Prostate gland (tissue), 2 donors: Measurements from ENCODE around the gene CTNNA3.

Source experiments
- CTCF ChIP-seq, 4 experiments: fragments of 200-600 bp in 2 of 4; fragments of 450-650 bp in 2 of 4; sonication (generic) in 2 of 4; IDR thresholded peaks; 1 replicate in 3 of 4; 2 replicates in 1 of 4; pipeline ENCODE4 v1.5.1; 2016 to 2019; ENCODE audit warnings: antibody characterized with exemption in 4 of 4, mild to moderate bottlenecking in 2 of 4, moderate library complexity in 2 of 4
- POLR2A ChIP-seq: fragments of 450-650 bp; IDR thresholded peaks from one replicate; pipeline ENCODE4 v1.6.1; 2016; ENCODE audit warnings: antibody characterized with exemption, mild to moderate bottlenecking
- POLR2AphosphoS5 ChIP-seq: sonication (generic); formaldehyde crosslinking; IDR thresholded peaks from one replicate; pipeline ENCODE4 v1.6.1; 2017; ENCODE audit warnings: antibody characterized with exemption

GRCh38 chr10:67669978-67670377, 26.0 kb downstream of the CTNNA3 start:
- TF ChIP-seq CTCF (IDR thresholded peaks at IDR 0.05) (no peak), POLR2A (no peak), POLR2AphosphoS5 (no peak)
